GM23338 (cell line): ENCODE results near the gene ARHGAP30. TPM values are rescaled to one million over a fixed set of nuclear protein-coding genes. Genes with fewer than 3 reads are reported as not detected.

Source experiments
- ATAC-seq: fragments of 200-7000 bp; cut with Tn5 transposase; 3 replicates; pipeline ENCODE4 v1.9.1; 2020
- DNase-seq: peaks from one replicate; pipeline ENCODE4 v3.0.0-alpha.2; 2015; ENCODE audit warnings: low spot score
- H2AFZ ChIP-seq: fragments of 200-600 bp; sonication (generic); 2 replicates; pipeline ENCODE4 v1.8.0; 2016; ENCODE audit warnings: antibody characterized with exemption, mild to moderate bottlenecking, moderate library complexity
- H3F3A ChIP-seq: fragments of 200-600 bp; sonication (generic); replicated peaks from 2 replicates; pipeline ENCODE4 v1.8.0; 2017; ENCODE audit warnings: antibody characterized with exemption, mixed run types, low read depth
- H3K27ac ChIP-seq: fragments of 200-600 bp; sonication (generic); 2 replicates; pipeline ENCODE4 v1.6.1; 2016; ENCODE audit warnings: low read depth
- H3K27me3 ChIP-seq: fragments of 200-600 bp; sonication (generic); 2 replicates; pipeline ENCODE4 v1.8.0; 2016; ENCODE audit warnings: mild to moderate bottlenecking, mixed run types, moderate library complexity; ENCODE audit not compliant: insufficient read depth
- H3K36me3 ChIP-seq: fragments of 200-600 bp; sonication (generic); 2 replicates; pipeline ENCODE4 v1.8.0; 2016; ENCODE audit warnings: mild to moderate bottlenecking; ENCODE audit not compliant: insufficient read depth
- H3K4me1 ChIP-seq: fragments of 200-600 bp; sonication (generic); 2 replicates; pipeline ENCODE4 v1.8.0; 2016; ENCODE audit warnings: mild to moderate bottlenecking, moderate library complexity; ENCODE audit not compliant: insufficient read depth
- H3K4me2 ChIP-seq: fragments of 200-600 bp; sonication (generic); 2 replicates; pipeline ENCODE4 v1.7.1; 2017; ENCODE audit warnings: mixed run types
- H3K4me3 ChIP-seq: fragments of 200-600 bp; sonication (generic); 2 replicates; pipeline ENCODE4 v1.6.1; 2016; ENCODE audit warnings: mixed run types
- H3K79me2 ChIP-seq: fragments of 200-600 bp; sonication (generic); replicated peaks from 2 replicates; pipeline ENCODE4 v1.8.0; 2017; ENCODE audit warnings: mild to moderate bottlenecking; ENCODE audit not compliant: insufficient read depth
- H3K9me2 ChIP-seq: fragments of 200-600 bp; sonication (generic); 2 replicates; pipeline ENCODE4 v1.8.0; 2017; ENCODE audit not compliant: insufficient read depth
- H4K20me1 ChIP-seq: fragments of 200-600 bp; sonication (generic); replicated peaks from 2 replicates; pipeline ENCODE4 v1.8.0; 2017; ENCODE audit warnings: mild to moderate bottlenecking; ENCODE audit not compliant: insufficient read depth
- H3K27ac Mint-ChIP-seq: 2 replicates; pipeline ENCODE4 v1.8.0; 2020; ENCODE audit warnings: inconsistent platforms, mild to moderate bottlenecking, moderate library complexity, mixed read lengths
- H3K27me3 Mint-ChIP-seq: 3 replicates; pipeline ENCODE4 v1.8.0; 2022; ENCODE audit warnings: low read depth, mild to moderate bottlenecking, moderate library complexity, mixed read lengths, inconsistent platforms; ENCODE audit not compliant: insufficient read depth, poor library complexity
- H3K36me3 Mint-ChIP-seq: 3 replicates; pipeline ENCODE4 v1.8.0; 2021; ENCODE audit warnings: low read depth, mild to moderate bottlenecking, inconsistent platforms, moderate library complexity, mixed read lengths
- H3K4me1 Mint-ChIP-seq: 3 replicates; pipeline ENCODE4 v1.8.0; 2020; ENCODE audit warnings: mild to moderate bottlenecking, inconsistent platforms, mixed read lengths
- H3K4me3 Mint-ChIP-seq: 3 replicates; pipeline ENCODE4 v1.8.0; 2021; ENCODE audit warnings: moderate library complexity, mild to moderate bottlenecking, inconsistent platforms, mixed read lengths
- H3K9me3 Mint-ChIP-seq: 3 replicates; pipeline ENCODE4 v1.8.0; 2020; ENCODE audit warnings: moderate library complexity, mild to moderate bottlenecking, inconsistent platforms, mixed read lengths
- CREB1 ChIP-seq: fragments of 250-450 bp; sonication (Bioruptor Pico); IDR thresholded peaks from 2 replicates; pipeline ENCODE4 v1.5.0; 2020; ENCODE audit warnings: low read depth, mild to moderate bottlenecking, moderate library complexity
- CTCF ChIP-seq, 2 experiments: fragments of 200-600 bp in 1 of 2; sonication (generic) in 1 of 2; conservative IDR thresholded peaks; 2 replicates each; pipeline versions ENCODE4 v1.5.1 to v1.6.1; 2016 to 2017; ENCODE audit warnings: antibody characterized with exemption in 2 of 2, low read depth in 2 of 2, mild to moderate bottlenecking in 2 of 2, moderate library complexity in 1 of 2
- EZH2phosphoT487 ChIP-seq: fragments of 200-600 bp; sonication (generic); IDR thresholded peaks from one replicate; pipeline ENCODE4 v1.8.1; 2018; ENCODE audit warnings: antibody characterized with exemption; ENCODE audit not compliant: unreplicated experiment
- JUNB ChIP-seq: IDR thresholded peaks from one replicate; pipeline ENCODE4 v1.6.1; 2016; ENCODE audit warnings: antibody characterized with exemption; ENCODE audit not compliant: unreplicated experiment
- NANOG ChIP-seq: IDR thresholded peaks from 2 replicates; pipeline ENCODE4 v1.6.1; 2016; ENCODE audit warnings: antibody characterized with exemption, borderline replicate concordance
- POLR2AphosphoS5 ChIP-seq: IDR thresholded peaks from 2 replicates; pipeline ENCODE4 v1.6.1; 2016; ENCODE audit warnings: antibody characterized with exemption, low read depth
- REST ChIP-seq: IDR thresholded peaks from one replicate; pipeline ENCODE4 v1.6.1; 2018; ENCODE audit warnings: antibody characterized with exemption; ENCODE audit not compliant: unreplicated experiment
- STAT1 ChIP-seq: IDR thresholded peaks from one replicate; pipeline ENCODE4 v1.6.1; 2016; ENCODE audit warnings: antibody characterized with exemption; ENCODE audit not compliant: unreplicated experiment
- ZNF114 ChIP-seq: fragments of 250-450 bp; sonication (Bioruptor Pico); IDR thresholded peaks from 2 replicates; pipeline ENCODE4 v1.5.0; 2020; ENCODE audit warnings: mild to moderate bottlenecking, moderate library complexity
- ZNF331 ChIP-seq: fragments of 250-450 bp; sonication (Bioruptor Pico); IDR thresholded peaks from 2 replicates; pipeline ENCODE4 v1.5.0; 2020; ENCODE audit warnings: low read depth, mild to moderate bottlenecking, moderate library complexity
- polyA plus RNA-seq: library from polyadenylated mRNA; unstranded; fragments of >200 nt; fragmentation: Nextera tagmentation; extraction: Ambion mirVana; gene quantifications from 2 replicates; pipeline ENCODE4 v1.2.1, GENCODE V29; 2016
- total RNA-seq: library from RNA; depleted of rRNA; stranded (reverse); fragments of >200 nt; shearing (Covaris generic); gene quantifications from 2 replicates; pipeline ENCODE4 v1.2.3, GENCODE V29; 2014
- TF ChIP-seq, protein P1 (sequence below): IDR thresholded peaks from 2 replicates; pipeline ENCODE4 v1.6.1; 2016; ENCODE audit warnings: antibody characterized with exemption

ARHGAP30 gene
- total and polyA plus RNA-seq, 2 experiments from 2014 or later: 0.45 TPM; not detected in 1

DNA sequence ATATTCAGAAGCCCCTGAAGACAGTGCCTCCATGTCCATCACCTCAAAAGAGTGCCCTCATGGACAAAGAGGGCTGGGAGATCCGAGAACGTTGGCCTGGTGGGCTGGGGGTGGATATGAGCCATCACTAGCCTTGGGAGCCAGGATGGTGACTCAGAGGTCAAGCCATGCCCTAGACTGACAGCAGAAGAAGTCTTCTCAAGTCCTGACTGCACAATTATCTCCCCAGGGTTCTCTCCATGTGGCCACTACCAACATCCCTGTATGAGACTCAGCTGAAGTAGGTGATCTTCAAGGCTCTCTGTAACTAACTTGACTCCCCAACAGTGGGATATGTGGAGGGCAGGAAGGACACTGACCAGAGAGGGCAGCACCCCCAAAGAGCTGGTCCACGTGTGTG is 16.8 kb downstream of the ARHGAP30 start:
- DNase-seq (no peak), ATAC-seq (no peak)
- Mint-ChIP-seq H3K27ac (no peak overlapping the region), H3K27me3 (peaks cover 22% of the 10 kb centered on the region), H3K36me3 (peaks cover 7% of the 10 kb centered on the region), H3K4me1 (no peaks in the 10 kb centered on the region), H3K9me3 (peaks cover 19% of the 10 kb centered on the region), H3K4me3 (no peak overlapping the region)
- Histone ChIP-seq H3K27me3 (no peaks in the 10 kb centered on the region; the same call in 1 of the 2 replicates), H3K27ac (no peak overlapping the region), H3K4me3 (no peak overlapping the region), H4K20me1 (no peaks in the 10 kb centered on the region), H3K79me2 (no peaks in the 10 kb centered on the region), H2AFZ (no peak overlapping the region), H3K4me2 (no peak overlapping the region), H3F3A (no peaks in the 10 kb centered on the region), H3K4me1 (no peaks in the 10 kb centered on the region), H3K9me2 (no peaks in the 10 kb centered on the region; the same call in 1 of the 2 replicates), H3K36me3 (no peaks in the 10 kb centered on the region)
- TF ChIP-seq, protein P1, sequence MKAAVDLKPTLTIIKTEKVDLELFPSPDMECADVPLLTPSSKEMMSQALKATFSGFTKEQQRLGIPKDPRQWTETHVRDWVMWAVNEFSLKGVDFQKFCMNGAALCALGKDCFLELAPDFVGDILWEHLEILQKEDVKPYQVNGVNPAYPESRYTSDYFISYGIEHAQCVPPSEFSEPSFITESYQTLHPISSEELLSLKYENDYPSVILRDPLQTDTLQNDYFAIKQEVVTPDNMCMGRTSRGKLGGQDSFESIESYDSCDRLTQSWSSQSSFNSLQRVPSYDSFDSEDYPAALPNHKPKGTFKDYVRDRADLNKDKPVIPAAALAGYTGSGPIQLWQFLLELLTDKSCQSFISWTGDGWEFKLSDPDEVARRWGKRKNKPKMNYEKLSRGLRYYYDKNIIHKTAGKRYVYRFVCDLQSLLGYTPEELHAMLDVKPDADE: no peak
- no peak for TF ChIP-seq EZH2phosphoT487
- no peak for TF ChIP-seq ZNF331 (CRISPR knock-in tag)
- no peak for TF ChIP-seq ZNF114 (CRISPR knock-in tag)
- TF ChIP-seq REST: no peak
- no peak for TF ChIP-seq CREB1 (CRISPR knock-in tag)
- TF ChIP-seq CTCF (conservative IDR thresholded peaks at IDR 0.05; ENCODE audit: low read depth in 2 of 2): no peak
- no peak for TF ChIP-seq STAT1
- no peak for TF ChIP-seq JUNB
- no peak for TF ChIP-seq NANOG
- no peak for TF ChIP-seq POLR2AphosphoS5
